ENCODE results near the gene NFYC. TPM values are rescaled to one million over a fixed set of nuclear protein-coding genes. Genes with fewer than 3 reads are reported as not detected.

NFYC gene
- total and polyA plus RNA-seq, 2 experiments from 2014 or later = 36.2 to 42.7 TPM

DNA sequence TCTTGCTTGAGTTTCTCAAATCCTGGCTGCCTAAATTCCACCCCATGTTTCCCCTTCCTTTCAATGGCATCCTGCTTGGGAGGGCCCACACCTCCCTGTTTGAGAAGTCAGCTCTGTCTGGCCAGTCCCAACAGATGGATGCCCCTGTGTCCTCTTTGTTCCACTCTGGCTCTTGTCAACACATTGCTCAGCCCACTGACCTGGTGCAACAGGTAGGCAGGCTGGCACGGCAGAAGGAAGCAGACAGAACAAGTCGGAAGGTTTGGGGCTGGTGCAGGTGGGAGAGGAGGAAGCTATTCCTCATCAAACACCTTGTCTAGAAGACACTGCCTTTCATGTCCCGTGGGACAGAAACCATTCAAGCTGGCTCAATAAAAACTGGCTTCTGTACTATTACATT is 114.7 kb downstream of the NFYC start (continued):
- TF ChIP-seq, protein P1, sequence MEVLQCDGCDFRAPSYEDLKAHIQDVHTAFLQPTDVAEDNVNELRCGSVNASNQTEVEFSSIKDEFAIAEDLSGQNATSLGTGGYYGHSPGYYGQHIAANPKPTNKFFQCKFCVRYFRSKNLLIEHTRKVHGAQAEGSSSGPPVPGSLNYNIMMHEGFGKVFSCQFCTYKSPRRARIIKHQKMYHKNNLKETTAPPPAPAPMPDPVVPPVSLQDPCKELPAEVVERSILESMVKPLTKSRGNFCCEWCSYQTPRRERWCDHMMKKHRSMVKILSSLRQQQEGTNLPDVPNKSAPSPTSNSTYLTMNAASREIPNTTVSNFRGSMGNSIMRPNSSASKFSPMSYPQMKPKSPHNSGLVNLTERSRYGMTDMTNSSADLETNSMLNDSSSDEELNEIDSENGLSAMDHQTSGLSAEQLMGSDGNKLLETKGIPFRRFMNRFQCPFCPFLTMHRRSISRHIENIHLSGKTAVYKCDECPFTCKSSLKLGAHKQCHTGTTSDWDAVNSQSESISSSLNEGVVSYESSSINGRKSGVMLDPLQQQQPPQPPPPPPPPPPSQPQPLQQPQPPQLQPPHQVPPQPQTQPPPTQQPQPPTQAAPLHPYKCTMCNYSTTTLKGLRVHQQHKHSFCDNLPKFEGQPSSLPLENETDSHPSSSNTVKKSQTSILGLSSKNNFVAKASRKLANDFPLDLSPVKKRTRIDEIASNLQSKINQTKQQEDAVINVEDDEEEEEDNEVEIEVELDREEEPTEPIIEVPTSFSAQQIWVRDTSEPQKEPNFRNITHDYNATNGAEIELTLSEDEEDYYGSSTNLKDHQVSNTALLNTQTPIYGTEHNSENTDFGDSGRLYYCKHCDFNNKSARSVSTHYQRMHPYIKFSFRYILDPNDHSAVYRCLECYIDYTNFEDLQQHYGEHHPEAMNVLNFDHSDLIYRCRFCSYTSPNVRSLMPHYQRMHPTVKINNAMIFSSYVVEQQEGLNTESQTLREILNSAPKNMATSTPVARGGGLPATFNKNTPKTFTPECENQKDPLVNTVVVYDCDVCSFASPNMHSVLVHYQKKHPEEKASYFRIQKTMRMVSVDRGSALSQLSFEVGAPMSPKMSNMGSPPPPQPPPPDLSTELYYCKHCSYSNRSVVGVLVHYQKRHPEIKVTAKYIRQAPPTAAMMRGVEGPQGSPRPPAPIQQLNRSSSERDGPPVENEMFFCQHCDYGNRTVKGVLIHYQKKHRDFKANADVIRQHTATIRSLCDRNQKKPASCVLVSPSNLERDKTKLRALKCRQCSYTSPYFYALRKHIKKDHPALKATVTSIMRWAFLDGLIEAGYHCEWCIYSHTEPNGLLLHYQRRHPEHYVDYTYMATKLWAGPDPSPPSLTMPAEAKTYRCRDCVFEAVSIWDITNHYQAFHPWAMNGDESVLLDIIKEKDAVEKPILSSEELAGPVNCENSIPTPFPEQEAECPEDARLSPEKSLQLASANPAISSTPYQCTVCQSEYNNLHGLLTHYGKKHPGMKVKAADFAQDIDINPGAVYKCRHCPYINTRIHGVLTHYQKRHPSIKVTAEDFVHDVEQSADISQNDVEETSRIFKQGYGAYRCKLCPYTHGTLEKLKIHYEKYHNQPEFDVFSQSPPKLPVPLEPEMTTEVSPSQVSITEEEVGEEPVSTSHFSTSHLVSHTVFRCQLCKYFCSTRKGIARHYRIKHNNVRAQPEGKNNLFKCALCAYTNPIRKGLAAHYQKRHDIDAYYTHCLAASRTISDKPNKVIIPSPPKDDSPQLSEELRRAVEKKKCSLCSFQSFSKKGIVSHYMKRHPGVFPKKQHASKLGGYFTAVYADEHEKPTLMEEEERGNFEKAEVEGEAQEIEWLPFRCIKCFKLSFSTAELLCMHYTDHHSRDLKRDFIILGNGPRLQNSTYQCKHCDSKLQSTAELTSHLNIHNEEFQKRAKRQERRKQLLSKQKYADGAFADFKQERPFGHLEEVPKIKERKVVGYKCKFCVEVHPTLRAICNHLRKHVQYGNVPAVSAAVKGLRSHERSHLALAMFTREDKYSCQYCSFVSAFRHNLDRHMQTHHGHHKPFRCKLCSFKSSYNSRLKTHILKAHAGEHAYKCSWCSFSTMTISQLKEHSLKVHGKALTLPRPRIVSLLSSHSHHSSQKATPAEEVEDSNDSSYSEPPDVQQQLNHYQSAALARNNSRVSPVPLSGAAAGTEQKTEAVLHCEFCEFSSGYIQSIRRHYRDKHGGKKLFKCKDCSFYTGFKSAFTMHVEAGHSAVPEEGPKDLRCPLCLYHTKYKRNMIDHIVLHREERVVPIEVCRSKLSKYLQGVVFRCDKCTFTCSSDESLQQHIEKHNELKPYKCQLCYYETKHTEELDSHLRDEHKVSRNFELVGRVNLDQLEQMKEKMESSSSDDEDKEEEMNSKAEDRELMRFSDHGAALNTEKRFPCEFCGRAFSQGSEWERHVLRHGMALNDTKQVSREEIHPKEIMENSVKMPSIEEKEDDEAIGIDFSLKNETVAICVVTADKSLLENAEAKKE (CRISPR knock-in tag; IDR thresholded peaks at IDR 0.05) = no peak

DNA sequence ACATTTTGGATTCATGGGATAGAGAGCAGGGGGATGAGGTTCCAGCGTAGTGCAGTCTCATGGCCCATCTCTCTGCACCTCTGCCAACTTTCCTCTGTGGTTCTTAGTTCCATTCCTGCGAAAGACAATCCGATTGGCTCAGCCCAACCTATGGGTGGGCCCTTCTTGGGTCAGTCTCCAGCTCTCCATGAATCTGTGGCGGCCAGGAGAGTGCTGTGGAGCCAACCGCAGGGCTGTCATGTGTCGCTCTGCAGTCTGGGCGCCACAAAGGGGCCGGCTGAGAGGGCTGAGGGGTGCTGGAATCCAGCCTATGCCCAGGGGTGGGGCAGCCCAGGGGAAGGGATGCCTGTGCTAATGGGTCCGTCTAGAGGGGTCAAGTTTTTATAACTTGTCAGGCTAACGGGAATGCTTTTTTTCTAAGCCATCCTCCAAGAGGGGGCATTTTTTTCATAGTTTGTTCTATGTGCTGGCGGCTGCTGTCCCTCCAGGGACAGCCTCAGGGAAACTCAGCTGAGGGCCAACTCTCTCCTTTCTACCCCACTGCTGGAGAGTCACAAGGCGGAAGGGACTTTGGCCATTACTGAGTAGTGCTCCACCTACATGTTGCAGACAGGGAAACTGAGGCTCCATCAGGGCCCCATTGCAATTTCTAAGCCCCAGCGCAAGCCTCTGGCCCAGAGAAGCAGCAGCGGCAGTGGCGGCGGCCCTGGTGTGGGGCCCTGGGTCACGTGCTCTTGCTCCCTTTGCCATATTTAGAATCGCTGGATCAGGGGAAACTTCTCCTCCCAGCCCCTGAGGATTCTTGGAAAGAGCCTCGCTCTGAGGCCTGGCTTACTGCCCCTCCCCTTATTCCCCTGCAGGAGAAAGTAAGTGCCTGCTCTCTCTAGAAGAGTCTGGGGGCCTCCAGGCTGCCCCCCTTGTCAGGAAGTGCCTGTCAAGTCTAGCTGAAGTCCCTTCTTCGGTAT is 115.5 kb downstream of the NFYC start:
- Histone ChIP-seq H3K27me3 (ENCODE audit: insufficient read depth) (peaks cover under 1% of the 10 kb centered on the region; the same call in 1 of the 2 replicates), H3K4me3 (no peak overlapping the region), H3K27ac (ENCODE audit: low read depth) (no peak overlapping the region), H3K36me3 (ENCODE audit: insufficient read depth) (no peaks in the 10 kb centered on the region), H2AFZ (peak overlapping the region; percentile 59; the same call in 1 of the 2 replicates), H4K20me1 (replicated peaks; ENCODE audit: insufficient read depth) (no peaks in the 10 kb centered on the region), H3K4me2 (no peak overlapping the region), H3F3A (replicated peaks; ENCODE audit: low read depth) (no peaks in the 10 kb centered on the region; the same call in 1 of the 2 replicates), H3K79me2 (replicated peaks; ENCODE audit: insufficient read depth) (no peaks in the 10 kb centered on the region), H3K4me1 (ENCODE audit: insufficient read depth) (peaks cover 32% of the 10 kb centered on the region), H3K9me2 (ENCODE audit: insufficient read depth) (no peaks in the 10 kb centered on the region)
- no peaks in the 10 kb centered on the region for H3K9me3 Mint-ChIP-seq
- H3K27me3 Mint-ChIP-seq (ENCODE audit: insufficient read depth, low read depth, poor library complexity) = peaks cover 14% of the 10 kb centered on the region
- DNase-seq (ENCODE audit: low spot score) (peak; percentile 32), ATAC-seq (peak; percentile 4; the same call in 1 of the 3 replicates)
- no peak overlapping the region for H3K27ac Mint-ChIP-seq
- no peaks in the 10 kb centered on the region; the same call in 2 of the 3 replicates for H3K36me3 Mint-ChIP-seq (ENCODE audit: low read depth)
- H3K4me1 Mint-ChIP-seq = peaks cover 35% of the 10 kb centered on the region
- H3K4me3 Mint-ChIP-seq = no peak overlapping the region
- TF ChIP-seq EZH2phosphoT487 (IDR thresholded peaks at IDR 0.05; ENCODE audit: unreplicated experiment) (no peak), ZNF331 (CRISPR knock-in tag; IDR thresholded peaks at IDR 0.05; ENCODE audit: low read depth) (no peak)
- TF ChIP-seq, protein P2, sequence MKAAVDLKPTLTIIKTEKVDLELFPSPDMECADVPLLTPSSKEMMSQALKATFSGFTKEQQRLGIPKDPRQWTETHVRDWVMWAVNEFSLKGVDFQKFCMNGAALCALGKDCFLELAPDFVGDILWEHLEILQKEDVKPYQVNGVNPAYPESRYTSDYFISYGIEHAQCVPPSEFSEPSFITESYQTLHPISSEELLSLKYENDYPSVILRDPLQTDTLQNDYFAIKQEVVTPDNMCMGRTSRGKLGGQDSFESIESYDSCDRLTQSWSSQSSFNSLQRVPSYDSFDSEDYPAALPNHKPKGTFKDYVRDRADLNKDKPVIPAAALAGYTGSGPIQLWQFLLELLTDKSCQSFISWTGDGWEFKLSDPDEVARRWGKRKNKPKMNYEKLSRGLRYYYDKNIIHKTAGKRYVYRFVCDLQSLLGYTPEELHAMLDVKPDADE (IDR thresholded peaks at IDR 0.05) = no peak
- TF ChIP-seq, protein P3, sequence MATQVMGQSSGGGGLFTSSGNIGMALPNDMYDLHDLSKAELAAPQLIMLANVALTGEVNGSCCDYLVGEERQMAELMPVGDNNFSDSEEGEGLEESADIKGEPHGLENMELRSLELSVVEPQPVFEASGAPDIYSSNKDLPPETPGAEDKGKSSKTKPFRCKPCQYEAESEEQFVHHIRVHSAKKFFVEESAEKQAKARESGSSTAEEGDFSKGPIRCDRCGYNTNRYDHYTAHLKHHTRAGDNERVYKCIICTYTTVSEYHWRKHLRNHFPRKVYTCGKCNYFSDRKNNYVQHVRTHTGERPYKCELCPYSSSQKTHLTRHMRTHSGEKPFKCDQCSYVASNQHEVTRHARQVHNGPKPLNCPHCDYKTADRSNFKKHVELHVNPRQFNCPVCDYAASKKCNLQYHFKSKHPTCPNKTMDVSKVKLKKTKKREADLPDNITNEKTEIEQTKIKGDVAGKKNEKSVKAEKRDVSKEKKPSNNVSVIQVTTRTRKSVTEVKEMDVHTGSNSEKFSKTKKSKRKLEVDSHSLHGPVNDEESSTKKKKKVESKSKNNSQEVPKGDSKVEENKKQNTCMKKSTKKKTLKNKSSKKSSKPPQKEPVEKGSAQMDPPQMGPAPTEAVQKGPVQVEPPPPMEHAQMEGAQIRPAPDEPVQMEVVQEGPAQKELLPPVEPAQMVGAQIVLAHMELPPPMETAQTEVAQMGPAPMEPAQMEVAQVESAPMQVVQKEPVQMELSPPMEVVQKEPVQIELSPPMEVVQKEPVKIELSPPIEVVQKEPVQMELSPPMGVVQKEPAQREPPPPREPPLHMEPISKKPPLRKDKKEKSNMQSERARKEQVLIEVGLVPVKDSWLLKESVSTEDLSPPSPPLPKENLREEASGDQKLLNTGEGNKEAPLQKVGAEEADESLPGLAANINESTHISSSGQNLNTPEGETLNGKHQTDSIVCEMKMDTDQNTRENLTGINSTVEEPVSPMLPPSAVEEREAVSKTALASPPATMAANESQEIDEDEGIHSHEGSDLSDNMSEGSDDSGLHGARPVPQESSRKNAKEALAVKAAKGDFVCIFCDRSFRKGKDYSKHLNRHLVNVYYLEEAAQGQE (IDR thresholded peaks at IDR 0.05; ENCODE audit: unreplicated experiment) = no peak

Measured in GM23338 (cell line).